SU-DHL-6 (cell line): Measurements from ENCODE around the gene ANTXR2.

Source experiments
- H2AFZ ChIP-seq: fragments of 200-600 bp; sonication (generic); 2 replicates; pipeline ENCODE4 v1.6.1; 2014; ENCODE audit warnings: low read depth, mild to moderate bottlenecking, moderate library complexity, mixed read lengths, antibody characterized with exemption, low read length; ENCODE audit not compliant: severe bottlenecking
- H3F3A ChIP-seq: fragments of 200-600 bp; shearing (Covaris generic); 2 replicates; pipeline ENCODE4 v1.6.0; 2016; ENCODE audit warnings: antibody characterized with exemption, mild to moderate bottlenecking; ENCODE audit not compliant: insufficient read depth
- H3K27ac ChIP-seq: fragments of 200-600 bp; sonication (generic); 2 replicates; pipeline ENCODE4 v1.5.1; 2016; ENCODE audit warnings: low read depth, mild to moderate bottlenecking, low read length, moderate library complexity, mixed read lengths
- H3K27me3 ChIP-seq: fragments of 200-600 bp; sonication (generic), shearing (Covaris generic); 2 replicates; pipeline ENCODE4 v1.6.0; 2014; ENCODE audit warnings: mild to moderate bottlenecking, low read length
- H3K36me3 ChIP-seq: fragments of 200-600 bp; sonication (generic); 2 replicates; pipeline ENCODE4 v1.6.1; 2014; ENCODE audit warnings: mild to moderate bottlenecking, low read length, mixed read lengths
- H3K4me2 ChIP-seq: fragments of 300-600, 200-600 bp; shearing (Covaris generic), sonication (generic); 2 replicates; pipeline ENCODE4 v1.6.0; 2014; ENCODE audit warnings: low read length, low read depth, mild to moderate bottlenecking; ENCODE audit not compliant: poor library complexity, severe bottlenecking
- H3K4me3 ChIP-seq: fragments of 200-600 bp; sonication (generic); 2 replicates; pipeline ENCODE4 v1.5.1; 2014; ENCODE audit warnings: antibody characterized with exemption, low read length, mild to moderate bottlenecking, mixed read lengths; ENCODE audit not compliant: insufficient read depth, poor library complexity, severe bottlenecking
- H3K79me2 ChIP-seq: fragments of 200-600 bp; sonication (generic); 2 replicates; pipeline ENCODE4 v1.6.1; 2014; ENCODE audit warnings: mild to moderate bottlenecking, low read length, moderate library complexity; ENCODE audit not compliant: insufficient read depth
- H3K9ac ChIP-seq: fragments of 200-600 bp; sonication (generic); 2 replicates; pipeline ENCODE4 v1.7.0; 2014; ENCODE audit warnings: mild to moderate bottlenecking, low read length
- H3K9me2 ChIP-seq: fragments of 200-600 bp; sonication (generic); replicated peaks from 2 replicates; pipeline ENCODE4 v1.6.1; 2014; ENCODE audit warnings: low read length; ENCODE audit not compliant: insufficient read depth
- H3K9me3 ChIP-seq: fragments of 200-600 bp; sonication (generic); 2 replicates; pipeline ENCODE4 v1.6.1; 2014; ENCODE audit warnings: low read length, mixed read lengths; ENCODE audit not compliant: insufficient read depth
- H4K20me1 ChIP-seq: fragments of 200-600 bp; sonication (generic); 2 replicates; pipeline ENCODE4 v1.6.1; 2014; ENCODE audit warnings: low read depth, mild to moderate bottlenecking, antibody characterized with exemption, low read length, moderate library complexity, mixed read lengths
- CTCF ChIP-seq: fragments of 200-600 bp; sonication (generic); IDR thresholded peaks from one replicate; pipeline ENCODE4 v1.5.1; 2017; ENCODE audit warnings: antibody characterized with exemption, mild to moderate bottlenecking, low read length, moderate library complexity; ENCODE audit not compliant: insufficient read depth, poor library complexity, severe bottlenecking
- EZH2phosphoT487 ChIP-seq: fragments of 200-600 bp; sonication (generic), shearing (Covaris generic); conservative IDR thresholded peaks from 2 replicates; pipeline ENCODE4 v1.6.1; 2018; ENCODE audit warnings: mild to moderate bottlenecking, antibody characterized with exemption, low read length, moderate library complexity, mixed read lengths

The ANTXR2 gene

GRCh38 chr4:80103629-80104028 lies 30.6 kb upstream of the ANTXR2 start:
- Histone ChIP-seq H3K27me3 (no peaks in the 10 kb centered on the region), H3K27ac (no peak overlapping the region), H3K9ac (no peak overlapping the region), H3K4me2 (no peak overlapping the region), H3K4me3 (no peak overlapping the region), H3K79me2 (no peaks in the 10 kb centered on the region), H2AFZ (no peak overlapping the region), H4K20me1 (no peaks in the 10 kb centered on the region), H3K9me2 (no peaks in the 10 kb centered on the region), H3K36me3 (no peaks in the 10 kb centered on the region), H3K9me3 (no peaks in the 10 kb centered on the region), H3F3A (no peaks in the 10 kb centered on the region)
- no peak for TF ChIP-seq CTCF
- no peak for TF ChIP-seq EZH2phosphoT487

DNA sequence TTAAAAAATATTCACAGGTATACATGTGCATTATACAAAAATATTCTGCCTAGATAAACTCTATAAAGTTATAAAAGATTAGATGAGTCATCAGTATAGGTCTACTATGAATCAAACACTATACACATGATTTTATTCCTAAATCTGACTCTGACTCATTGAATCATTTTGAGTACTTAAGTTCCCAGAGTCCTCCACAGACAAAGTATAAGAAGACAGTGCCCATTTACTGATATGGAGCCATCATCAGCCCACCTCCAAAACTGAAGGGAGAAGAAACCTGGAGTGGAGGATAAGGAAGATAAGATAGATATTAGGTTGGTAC lies 28.7 kb upstream of the ANTXR2 start:
- no peaks in the 10 kb centered on the region for H3F3A ChIP-seq
- H4K20me1 ChIP-seq, result no peaks in the 10 kb centered on the region
- H3K4me3 ChIP-seq, result no peak overlapping the region
- TF ChIP-seq CTCF, result no peak
- no peak for TF ChIP-seq EZH2phosphoT487
- H2AFZ ChIP-seq, result no peak overlapping the region
- no peaks in the 10 kb centered on the region for H3K79me2 ChIP-seq
- no peaks in the 10 kb centered on the region for H3K27me3 ChIP-seq
- no peaks in the 10 kb centered on the region for H3K9me3 ChIP-seq
- no peak overlapping the region for H3K9ac ChIP-seq
- no peaks in the 10 kb centered on the region for H3K9me2 ChIP-seq
- no peak overlapping the region for H3K27ac ChIP-seq
- H3K36me3 ChIP-seq, result no peaks in the 10 kb centered on the region
- no peak overlapping the region for H3K4me2 ChIP-seq

GRCh38 chr4:80101071-80101791 lies 28.2 kb upstream of the ANTXR2 start:
- Histone ChIP-seq H3F3A (no peaks in the 10 kb centered on the region), H4K20me1 (no peaks in the 10 kb centered on the region), H3K27me3 (no peaks in the 10 kb centered on the region), H2AFZ (no peak overlapping the region), H3K4me3 (no peak overlapping the region), H3K36me3 (no peaks in the 10 kb centered on the region), H3K4me2 (no peak overlapping the region), H3K9me3 (no peaks in the 10 kb centered on the region), H3K9me2 (no peaks in the 10 kb centered on the region), H3K27ac (no peak overlapping the region), H3K79me2 (no peaks in the 10 kb centered on the region), H3K9ac (no peak overlapping the region)
- no peak for TF ChIP-seq CTCF
- TF ChIP-seq EZH2phosphoT487, result no peak
